ENCODE data around the gene RNF128.

DNA sequence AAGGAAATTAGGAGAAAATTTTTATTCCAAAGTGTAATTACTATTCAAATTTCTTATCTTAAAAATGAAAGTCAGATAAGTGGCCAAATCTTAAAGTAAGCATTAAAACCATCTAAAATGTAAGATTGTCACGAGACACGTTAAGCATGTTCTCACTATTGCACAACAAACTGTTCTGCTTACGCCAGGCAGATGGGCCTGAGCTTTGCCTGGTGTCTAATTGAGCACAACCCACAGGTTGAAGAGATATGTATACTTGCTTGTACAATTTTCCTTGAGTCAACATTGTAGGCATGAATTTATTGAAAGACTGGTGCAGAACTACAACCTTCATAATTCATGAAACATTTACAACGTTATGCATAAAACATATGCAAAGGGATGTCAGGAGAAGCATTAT, 3.9 kb downstream of the RNF128 start:
- no peak for TF ChIP-seq POLR2AphosphoS5 (IDR thresholded peaks at IDR 0.05; ENCODE audit: low read depth, low read length)
- no peak for TF ChIP-seq POLR2A (IDR thresholded peaks at IDR 0.05; ENCODE audit: low read depth, low read length)
- TF ChIP-seq POU2F2 (IDR thresholded peaks at IDR 0.05; ENCODE audit: low read depth, low read length), result no peak
- TF ChIP-seq TAF1 (IDR thresholded peaks at IDR 0.05; ENCODE audit: low read depth, low read length), result no peak
